ENCODE data around the gene KHDC3L. TPM values are rescaled to one million over a fixed set of nuclear protein-coding genes. Genes with fewer than 3 reads are reported as not detected.

The KHDC3L gene
- total RNA-seq (2012; rRNA removed) (not detected in 2 replicates), polyA plus RNA-seq (2012; rRNA removed) (not detected in 2 replicates), Bru-seq, nascent RNA (percentile 25 among the genes with signal in this experiment), BruChase-seq, experiment 1, labeled RNA remaining after a 6-hour chase (percentile 25 among the genes with signal in this experiment), BruChase-seq, experiment 2, labeled RNA remaining after a 2-hour chase (not detected)
- not detected in 2 replicates for polyA plus RNA-seq (2012; cell fraction: cytosol; rRNA removed)
- 0.10 TPM in 1 of 2 replicates, not detected in the other for polyA plus RNA-seq (2012; cell fraction: nucleus; rRNA removed; ENCODE audit: low replicate concordance)
- long read RNA-seq, result 0 reads

GRCh38 chr6:73362358-73362757, at the start of gene KHDC3L:
TSS of gene KHDC3L (plus strand) at chr6:73362658. CDS start at chr6:73362730, 72 bp downstream.
- Histone ChIP-seq H3K14ac (replicated peaks; ENCODE audit: low read depth, low read length) (no peak within 1 kb of the TSS), H2BK5ac (ENCODE audit: low read depth, low read length, poor library complexity, severe bottlenecking) (no peak within 1 kb of the TSS), H3K9ac (ENCODE audit: low read depth, low read length) (no peak within 1 kb of the TSS), H3K4me1 (ENCODE audit: control insufficient read depth, insufficient read depth, low read length) (no peaks in the 10 kb centered on the region), H3K18ac (ENCODE audit: low read depth, low read length) (no peak within 1 kb of the TSS), H4K8ac (ENCODE audit: low read depth in 2 of 2, low read length in 2 of 2) (no peak within 1 kb of the TSS), H3K23ac (ENCODE audit: low read depth, low read length) (no peak within 1 kb of the TSS), H4K91ac (ENCODE audit: insufficient read depth, low read depth, low read length) (no peak within 1 kb of the TSS), H3K4me3 (ENCODE audit: insufficient read depth, low read depth, low read length) (no peak within 1 kb of the TSS), H2AK9ac (replicated peaks; ENCODE audit: low read depth, low read length, poor library complexity) (no peak within 1 kb of the TSS), H4K20me1 (ENCODE audit: insufficient read depth, low read length) (no peaks in the 10 kb centered on the region), H3K56ac (ENCODE audit: extremely low read depth, insufficient read depth, low read length) (no peak within 1 kb of the TSS), H3K9me1 (ENCODE audit: insufficient read depth, low read length) (no peaks in the 10 kb centered on the region), H3K79me1 (ENCODE audit: low read depth in 1 of 2, low read length in 2 of 2) (no peaks in the 10 kb centered on the region), H2AFZ (replicated peaks; ENCODE audit: low read length, poor library complexity) (no peak within 1 kb of the TSS), H2BK15ac (ENCODE audit: low read depth, low read length) (no peak within 1 kb of the TSS), H3K4ac (ENCODE audit: low read depth, low read length) (no peak within 1 kb of the TSS), H3K27me3 (ENCODE audit: control insufficient read depth, insufficient read depth, low read length) (no peaks in the 10 kb centered on the region), H3K36me3 (ENCODE audit: control insufficient read depth, insufficient read depth, low read length) (no peaks in the 10 kb centered on the region), H2AK5ac (ENCODE audit: low read depth, low read length) (no peak within 1 kb of the TSS), H3K9me3 (ENCODE audit: control insufficient read depth, insufficient read depth, low read length) (peaks cover 2% of the 10 kb centered on the region; the same call in 1 of the 2 replicates), H4K5ac (ENCODE audit: low read depth, low read length) (no peak within 1 kb of the TSS), H2BK20ac (ENCODE audit: low read depth, low read length) (no peak within 1 kb of the TSS), H2BK120ac (ENCODE audit: low read depth, low read length) (no peak within 1 kb of the TSS), H3K4me2 (ENCODE audit: low read depth, low read length) (no peak within 1 kb of the TSS), H3K27ac (ENCODE audit: insufficient read depth, low read length) (no peak within 1 kb of the TSS)
- ChIA-PET POLR2A (ENCODE audit: unreplicated experiment) (no interaction called here), CTCF (no interaction called here)
- TF ChIP-seq RFX5 (IDR thresholded peaks at IDR 0.05; ENCODE audit: low read depth, low read length), result no peak
- no peak for TF ChIP-seq CHD1 (IDR thresholded peaks at IDR 0.05; ENCODE audit: low read depth, low read length)
- TF ChIP-seq USF2 (IDR thresholded peaks at IDR 0.05; ENCODE audit: low read depth, low read length), result no peak
- no peak for TF ChIP-seq RAD21 (IDR thresholded peaks at IDR 0.05; ENCODE audit: low read length)
- no peak for TF ChIP-seq MAZ (IDR thresholded peaks at IDR 0.05; ENCODE audit: borderline replicate concordance, low read depth, low read length)
- TF ChIP-seq CTCF (conservative IDR thresholded peaks at IDR 0.05; ENCODE audit: low read depth, low read length), result no peak
- no peak for TF ChIP-seq FOS (IDR thresholded peaks at IDR 0.05; ENCODE audit: low read depth, low read length)
- intact Hi-C loops (cut with micrococcal nuclease) (no loop called here), dilution Hi-C loops (cut with HindIII; ENCODE audit: low sequenced_read_pairs, unreplicated experiment) (no loop called here), in situ Hi-C loops (cut with MboI; ENCODE audit: low sequenced_read_pairs) (no loop called here)
- BruUV-seq (replicated peaks), result no TSS peak
- WGBS, 2 experiments (ENCODE audit: extremely low coverage in 2 of 2, insufficient read length in 1 of 2), result 73% methylated on average over 4 of the region's 23 CpGs; no CpG with 5 or more reads in 1 of the 2 experiments
- ATAC-seq (ENCODE audit: low read depth) (no peak), DNase-seq (no peak)
